SK-N-SH (cell line): Measurements from ENCODE around the gene NHLRC2.

Source experiments
- CTCF ChIP-seq: fragments of 200-600 bp; sonication (generic); IDR thresholded peaks from 2 replicates; pipeline ENCODE4 v1.6.1; 2017; ENCODE audit warnings: antibody characterized with exemption, mild to moderate bottlenecking, moderate library complexity
- JUND ChIP-seq: IDR thresholded peaks from 2 replicates; pipeline ENCODE4 v1.4.0; 2012
- MAX ChIP-seq: IDR thresholded peaks from 2 replicates; pipeline ENCODE4 v1.4.0; 2012; ENCODE audit warnings: low read depth
- MEF2A ChIP-seq: IDR thresholded peaks from 2 replicates; pipeline ENCODE4 v1.4.0; 2012; ENCODE audit warnings: low read depth, borderline replicate concordance
- POLR2AphosphoS5 ChIP-seq: IDR thresholded peaks from 2 replicates; pipeline ENCODE4 v1.6.1; 2012; ENCODE audit warnings: low read depth, low read length
- RFX5 ChIP-seq: IDR thresholded peaks from 2 replicates; pipeline ENCODE4 v1.6.1; 2012; ENCODE audit warnings: mild to moderate bottlenecking, improper control_type of control experiment, low read length
- RXRA ChIP-seq: IDR thresholded peaks from 2 replicates; pipeline ENCODE4 v1.4.0; 2012; ENCODE audit warnings: low read depth, mild to moderate bottlenecking, borderline replicate concordance
- TAF1 ChIP-seq: IDR thresholded peaks from 2 replicates; pipeline ENCODE4 v1.6.1; 2012; ENCODE audit warnings: low read depth, mild to moderate bottlenecking, low read length, moderate library complexity, borderline replicate concordance
- TF ChIP-seq, protein P1 (sequence below): IDR thresholded peaks from 2 replicates; pipeline ENCODE4 v1.6.1; 2012; ENCODE audit warnings: mild to moderate bottlenecking, low read depth, low read length, moderate library complexity
- TF ChIP-seq, protein P2 (sequence below): fragments of 150-350 bp; IDR thresholded peaks from 2 replicates; pipeline ENCODE4 v1.6.1; 2017; ENCODE audit warnings: antibody characterized with exemption, low read length, low read depth, borderline replicate concordance

GRCh38 chr10:113961182-113962031 lies 106.9 kb downstream of the NHLRC2 start:
- TF ChIP-seq MEF2A, result no peak
- no peak for TF ChIP-seq CTCF
- TF ChIP-seq MAX, result no peak
- TF ChIP-seq, protein P1, sequence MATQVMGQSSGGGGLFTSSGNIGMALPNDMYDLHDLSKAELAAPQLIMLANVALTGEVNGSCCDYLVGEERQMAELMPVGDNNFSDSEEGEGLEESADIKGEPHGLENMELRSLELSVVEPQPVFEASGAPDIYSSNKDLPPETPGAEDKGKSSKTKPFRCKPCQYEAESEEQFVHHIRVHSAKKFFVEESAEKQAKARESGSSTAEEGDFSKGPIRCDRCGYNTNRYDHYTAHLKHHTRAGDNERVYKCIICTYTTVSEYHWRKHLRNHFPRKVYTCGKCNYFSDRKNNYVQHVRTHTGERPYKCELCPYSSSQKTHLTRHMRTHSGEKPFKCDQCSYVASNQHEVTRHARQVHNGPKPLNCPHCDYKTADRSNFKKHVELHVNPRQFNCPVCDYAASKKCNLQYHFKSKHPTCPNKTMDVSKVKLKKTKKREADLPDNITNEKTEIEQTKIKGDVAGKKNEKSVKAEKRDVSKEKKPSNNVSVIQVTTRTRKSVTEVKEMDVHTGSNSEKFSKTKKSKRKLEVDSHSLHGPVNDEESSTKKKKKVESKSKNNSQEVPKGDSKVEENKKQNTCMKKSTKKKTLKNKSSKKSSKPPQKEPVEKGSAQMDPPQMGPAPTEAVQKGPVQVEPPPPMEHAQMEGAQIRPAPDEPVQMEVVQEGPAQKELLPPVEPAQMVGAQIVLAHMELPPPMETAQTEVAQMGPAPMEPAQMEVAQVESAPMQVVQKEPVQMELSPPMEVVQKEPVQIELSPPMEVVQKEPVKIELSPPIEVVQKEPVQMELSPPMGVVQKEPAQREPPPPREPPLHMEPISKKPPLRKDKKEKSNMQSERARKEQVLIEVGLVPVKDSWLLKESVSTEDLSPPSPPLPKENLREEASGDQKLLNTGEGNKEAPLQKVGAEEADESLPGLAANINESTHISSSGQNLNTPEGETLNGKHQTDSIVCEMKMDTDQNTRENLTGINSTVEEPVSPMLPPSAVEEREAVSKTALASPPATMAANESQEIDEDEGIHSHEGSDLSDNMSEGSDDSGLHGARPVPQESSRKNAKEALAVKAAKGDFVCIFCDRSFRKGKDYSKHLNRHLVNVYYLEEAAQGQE, result no peak
- no peak for TF ChIP-seq RXRA
- TF ChIP-seq TAF1, result no peak
- TF ChIP-seq, protein P2, sequence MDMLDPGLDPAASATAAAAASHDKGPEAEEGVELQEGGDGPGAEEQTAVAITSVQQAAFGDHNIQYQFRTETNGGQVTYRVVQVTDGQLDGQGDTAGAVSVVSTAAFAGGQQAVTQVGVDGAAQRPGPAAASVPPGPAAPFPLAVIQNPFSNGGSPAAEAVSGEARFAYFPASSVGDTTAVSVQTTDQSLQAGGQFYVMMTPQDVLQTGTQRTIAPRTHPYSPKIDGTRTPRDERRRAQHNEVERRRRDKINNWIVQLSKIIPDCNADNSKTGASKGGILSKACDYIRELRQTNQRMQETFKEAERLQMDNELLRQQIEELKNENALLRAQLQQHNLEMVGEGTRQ, result no peak
- no peak for TF ChIP-seq RFX5
- no peak for TF ChIP-seq POLR2AphosphoS5
- no peak for TF ChIP-seq JUND
